ENCODE measurements around the gene MAD2L2. TPM values are rescaled to one million over a fixed set of nuclear protein-coding genes. Genes with fewer than 3 reads are reported as not detected.

The MAD2L2 gene
- total and polyA plus RNA-seq, 9 of the 15 experiments (the other 6 are each of a cell fraction or from before 2014, with no cell fraction given) = 12.4 to 286 (median 143) TPM

DNA sequence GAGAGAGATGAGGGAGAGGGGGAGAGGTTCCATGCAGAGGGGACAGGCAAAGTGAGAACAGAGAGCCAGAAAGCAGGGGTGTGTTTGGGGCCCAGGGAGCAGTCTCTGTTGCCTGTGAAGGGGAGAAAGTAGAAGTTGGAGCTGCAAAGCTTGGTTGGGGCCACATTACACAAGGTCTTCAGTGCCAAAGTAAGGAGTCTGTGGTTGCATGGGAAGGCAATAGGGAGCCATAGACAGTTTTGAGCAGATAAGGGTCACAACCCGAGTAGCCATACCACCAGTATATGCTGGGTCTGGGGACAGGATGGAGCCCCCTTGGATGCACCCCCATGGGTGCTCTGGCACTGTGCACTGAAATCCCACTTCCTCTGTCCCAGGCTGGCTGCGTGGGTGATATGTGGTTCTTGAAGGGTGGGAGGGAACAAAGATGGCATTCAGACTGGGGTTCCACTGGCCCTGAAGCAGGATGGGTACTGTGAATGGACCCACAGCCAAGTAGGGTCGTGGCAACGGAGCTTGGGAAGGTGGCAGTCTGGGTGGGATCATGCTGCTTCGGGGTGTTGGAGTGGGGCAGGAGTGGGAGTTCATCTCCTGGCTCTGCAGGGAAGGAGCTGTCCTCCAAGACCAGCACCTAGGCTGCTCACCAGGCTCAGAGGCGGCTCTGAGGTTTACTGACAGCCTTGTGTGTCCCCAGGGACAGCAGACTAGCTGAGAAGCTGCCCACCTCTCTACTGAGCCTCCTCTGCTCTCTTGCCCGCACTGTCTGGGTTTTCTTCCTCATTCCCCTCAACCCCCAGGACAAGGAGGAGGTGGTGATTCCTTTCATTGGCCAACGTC is 22.6 kb upstream of the MAD2L2 start (continued):
- TF ChIP-seq TAF9B (IDR thresholded peaks at IDR 0.05; ENCODE audit: partially characterized antibody) (no peak), HMGN3 (IDR thresholded peaks at IDR 0.05; ENCODE audit: borderline replicate concordance, extremely low read depth, insufficient read length, low read depth, low read length) (no peak)

DNA sequence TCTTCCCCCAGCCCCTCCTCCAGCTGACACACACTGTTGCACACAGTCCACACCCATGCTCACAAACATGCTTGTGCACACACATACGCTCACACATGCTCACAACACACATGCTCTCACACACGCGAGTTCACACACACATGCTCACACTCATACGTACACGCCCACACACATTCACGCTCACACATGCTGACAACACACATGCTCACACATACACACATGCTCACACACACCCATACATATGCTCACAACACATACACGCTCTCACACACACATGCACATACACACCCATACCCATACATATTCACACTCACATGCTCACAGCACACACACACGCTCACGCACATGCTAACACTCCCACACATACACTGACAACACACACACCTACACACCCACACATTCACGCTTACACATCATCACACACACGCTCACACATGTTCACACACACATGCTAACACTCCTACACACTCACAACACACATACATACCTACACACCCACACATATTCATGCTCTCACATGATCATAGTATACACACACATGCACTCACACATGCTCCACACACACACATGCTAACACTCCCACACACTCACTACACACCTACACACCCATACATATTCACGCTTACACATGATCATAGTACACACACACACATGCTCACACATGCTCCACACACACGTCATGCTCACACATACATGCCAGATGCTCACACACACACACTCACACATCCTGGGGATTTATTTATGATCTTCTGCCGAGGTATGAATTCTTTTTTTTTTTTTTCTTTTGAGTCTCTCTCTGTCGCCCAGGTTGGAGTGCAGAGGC is 21.2 kb upstream of the MAD2L2 start:
- 0 out of 4 replicates have a peak overlapping the region, but pooled peaks of 1 of the 2 experiments have one; percentile 26 for H3K9ac ChIP-seq (ENCODE audit: insufficient read depth in 1 of 2, low read depth in 2 of 2, low read length in 2 of 2)
- in situ Hi-C loops (cut with MboI) (no loop called here), intact Hi-C loops (cut with micrococcal nuclease) (no loop called here)
- peaks cover 2 to 16% of the 10 kb centered on the region in 2 experiments; a peak in 3 of 5 replicates for H3K27me3 ChIP-seq (ENCODE audit: control insufficient read depth in 2 of 2, insufficient read depth in 2 of 2, low read length in 2 of 2)
- no peaks in the 10 kb centered on the region for H3K79me2 ChIP-seq (ENCODE audit: control insufficient read depth, insufficient read depth, low read length)
- WGBS (ENCODE audit: insufficient coverage, low coverage, missing lambda C conversion rate) = 61% methylated on average over 15 of the region's 15 CpGs
- FAIRE-seq (peak; percentile 75), DNase-seq (ENCODE audit: extremely low read depth in 1 of 4, low spot score in 3 of 4) (no peak), ATAC-seq (no peak)
- H3K4me2 ChIP-seq (ENCODE audit: insufficient read depth, low read length) = no peak overlapping the region
- H3K4me1 ChIP-seq (replicated peaks in 1 of 2; ENCODE audit: control insufficient read depth in 2 of 2, insufficient read depth in 2 of 2, low read length in 2 of 2) = peaks cover 24 to 57% of the 10 kb centered on the region in 2 experiments
- no peaks in the 10 kb centered on the region for H3K36me3 ChIP-seq (ENCODE audit: control insufficient read depth, insufficient read depth, low read length)
- no peak overlapping the region for H3K4me3 ChIP-seq
- H2AFZ ChIP-seq (ENCODE audit: low read depth, low read length) = no peak overlapping the region
- POLR2A ChIA-PET = no interaction called here
- CTCF ChIA-PET (ENCODE audit: low intra/inter-chr PET ratio) = no interaction called here
- H3K9me1 ChIP-seq (ENCODE audit: control insufficient read depth, insufficient read depth, low read length) = no peaks in the 10 kb centered on the region
- H4K20me1 ChIP-seq (replicated peaks; ENCODE audit: control insufficient read depth, insufficient read depth, low read length) = no peaks in the 10 kb centered on the region
- no TSS peak for BruUV-seq (replicated peaks)
- no peak overlapping the region for H3K27ac ChIP-seq (ENCODE audit: extremely low read depth, low read depth, low read length)
- no peaks in the 10 kb centered on the region for H3K9me3 ChIP-seq (replicated peaks; ENCODE audit: control insufficient read depth, insufficient read depth, low read depth, low read length)
- TF ChIP-seq, protein P1, sequence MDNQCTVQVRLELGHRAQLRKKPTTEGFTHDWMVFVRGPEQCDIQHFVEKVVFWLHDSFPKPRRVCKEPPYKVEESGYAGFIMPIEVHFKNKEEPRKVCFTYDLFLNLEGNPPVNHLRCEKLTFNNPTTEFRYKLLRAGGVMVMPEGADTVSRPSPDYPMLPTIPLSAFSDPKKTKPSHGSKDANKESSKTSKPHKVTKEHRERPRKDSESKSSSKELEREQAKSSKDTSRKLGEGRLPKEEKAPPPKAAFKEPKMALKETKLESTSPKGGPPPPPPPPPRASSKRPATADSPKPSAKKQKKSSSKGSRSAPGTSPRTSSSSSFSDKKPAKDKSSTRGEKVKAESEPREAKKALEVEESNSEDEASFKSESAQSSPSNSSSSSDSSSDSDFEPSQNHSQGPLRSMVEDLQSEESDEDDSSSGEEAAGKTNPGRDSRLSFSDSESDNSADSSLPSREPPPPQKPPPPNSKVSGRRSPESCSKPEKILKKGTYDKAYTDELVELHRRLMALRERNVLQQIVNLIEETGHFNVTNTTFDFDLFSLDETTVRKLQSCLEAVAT (IDR thresholded peaks at IDR 0.05) = peak; percentile 61 to 63; a peak in 3 of 4 replicates
- TF ChIP-seq, protein P2, sequence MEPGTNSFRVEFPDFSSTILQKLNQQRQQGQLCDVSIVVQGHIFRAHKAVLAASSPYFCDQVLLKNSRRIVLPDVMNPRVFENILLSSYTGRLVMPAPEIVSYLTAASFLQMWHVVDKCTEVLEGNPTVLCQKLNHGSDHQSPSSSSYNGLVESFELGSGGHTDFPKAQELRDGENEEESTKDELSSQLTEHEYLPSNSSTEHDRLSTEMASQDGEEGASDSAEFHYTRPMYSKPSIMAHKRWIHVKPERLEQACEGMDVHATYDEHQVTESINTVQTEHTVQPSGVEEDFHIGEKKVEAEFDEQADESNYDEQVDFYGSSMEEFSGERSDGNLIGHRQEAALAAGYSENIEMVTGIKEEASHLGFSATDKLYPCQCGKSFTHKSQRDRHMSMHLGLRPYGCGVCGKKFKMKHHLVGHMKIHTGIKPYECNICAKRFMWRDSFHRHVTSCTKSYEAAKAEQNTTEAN (CRISPR knock-in tag; IDR thresholded peaks at IDR 0.05) = peak; percentile 90; the same call in 1 of the 2 replicates
- TF ChIP-seq ZNF444 (CRISPR knock-in tag; IDR thresholded peaks at IDR 0.05) (no peak), ZNF644 (tag; IDR thresholded peaks at IDR 0.05; ENCODE audit: low read depth) (no peak), ZNF583 (CRISPR knock-in tag; IDR thresholded peaks at IDR 0.05) (no peak), ETS2 (tag; IDR thresholded peaks at IDR 0.05; ENCODE audit: borderline replicate concordance, poor library complexity, severe bottlenecking) (no peak), ZNF695 (CRISPR knock-in tag; IDR thresholded peaks at IDR 0.05) (no peak), OTX1 (CRISPR knock-in tag; IDR thresholded peaks at IDR 0.05) (0 out of 2 replicates have a peak, but pooled peaks have one; percentile 9), SMAD4 (CRISPR knock-in tag; conservative IDR thresholded peaks at IDR 0.05) (no peak), EWSR1 (IDR thresholded peaks at IDR 0.05; ENCODE audit: borderline replicate concordance, low read depth, partially characterized antibody) (no peak)
- TF ChIP-seq, protein P3, sequence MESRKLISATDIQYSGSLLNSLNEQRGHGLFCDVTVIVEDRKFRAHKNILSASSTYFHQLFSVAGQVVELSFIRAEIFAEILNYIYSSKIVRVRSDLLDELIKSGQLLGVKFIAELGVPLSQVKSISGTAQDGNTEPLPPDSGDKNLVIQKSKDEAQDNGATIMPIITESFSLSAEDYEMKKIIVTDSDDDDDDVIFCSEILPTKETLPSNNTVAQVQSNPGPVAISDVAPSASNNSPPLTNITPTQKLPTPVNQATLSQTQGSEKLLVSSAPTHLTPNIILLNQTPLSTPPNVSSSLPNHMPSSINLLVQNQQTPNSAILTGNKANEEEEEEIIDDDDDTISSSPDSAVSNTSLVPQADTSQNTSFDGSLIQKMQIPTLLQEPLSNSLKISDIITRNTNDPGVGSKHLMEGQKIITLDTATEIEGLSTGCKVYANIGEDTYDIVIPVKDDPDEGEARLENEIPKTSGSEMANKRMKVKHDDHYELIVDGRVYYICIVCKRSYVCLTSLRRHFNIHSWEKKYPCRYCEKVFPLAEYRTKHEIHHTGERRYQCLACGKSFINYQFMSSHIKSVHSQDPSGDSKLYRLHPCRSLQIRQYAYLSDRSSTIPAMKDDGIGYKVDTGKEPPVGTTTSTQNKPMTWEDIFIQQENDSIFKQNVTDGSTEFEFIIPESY (CRISPR knock-in tag; IDR thresholded peaks at IDR 0.05) = no peak
